Epithelial cell of proximal tubule (primary cell): ENCODE measurements around the gene SAMD4A. TPM values are rescaled to one million over a fixed set of nuclear protein-coding genes. Genes with fewer than 3 reads are reported as not detected.

Experiments used
- DNase-seq: peaks from one replicate; pipeline ENCODE4 v3.0.0-alpha.2; 2011; ENCODE audit warnings: low read depth
- H3K4me3 ChIP-seq: 2 replicates; pipeline ENCODE4 v1.5.1; 2011; ENCODE audit warnings: low read depth, mild to moderate bottlenecking, low read length
- CTCF ChIP-seq: conservative IDR thresholded peaks from 2 replicates; pipeline ENCODE4 v1.5.1; 2012; ENCODE audit warnings: low read depth, mild to moderate bottlenecking, low read length
- total RNA-seq: library from RNA; depleted of rRNA; stranded (reverse); fragments of >200 nt; gene quantifications from 2 replicates; pipeline ENCODE4 v1.2.3, GENCODE V29; 2015

The SAMD4A gene
- total RNA-seq, 1 donor from 2014 or later: 18.9 TPM

- TF ChIP-seq CTCF: no peak
- H3K4me3 ChIP-seq: no peak overlapping the region
- no peak for DNase-seq
Measured at GRCh38 chr14:54783660-54784015, 216.7 kb downstream of the SAMD4A start.

GRCh38 chr14:54784060-54784459, 217.1 kb downstream of the SAMD4A start:
- H3K4me3 ChIP-seq: no peak overlapping the region
- no peak for DNase-seq
- no peak for TF ChIP-seq CTCF

GRCh38 chr14:54784657-54785056, 217.7 kb downstream of the SAMD4A start:
- no peak for DNase-seq
- TF ChIP-seq CTCF: no peak
- no peak overlapping the region for H3K4me3 ChIP-seq

GRCh38 chr14:54785136-54785777, 218.3 kb downstream of the SAMD4A start:
- no peak for TF ChIP-seq CTCF
- DNase-seq: no peak
- no peak overlapping the region for H3K4me3 ChIP-seq

- no peak overlapping the region for H3K4me3 ChIP-seq
- DNase-seq: no peak
- no peak for TF ChIP-seq CTCF
Measured at GRCh38 chr14:54785778-54786770, 219.1 kb downstream of the SAMD4A start.

GRCh38 chr14:54786838-54787237, 219.9 kb downstream of the SAMD4A start:
- H3K4me3 ChIP-seq: no peak overlapping the region
- TF ChIP-seq CTCF: no peak
- no peak for DNase-seq
